ENCODE data around the gene DOCK2.

Gene DOCK2

DNA sequence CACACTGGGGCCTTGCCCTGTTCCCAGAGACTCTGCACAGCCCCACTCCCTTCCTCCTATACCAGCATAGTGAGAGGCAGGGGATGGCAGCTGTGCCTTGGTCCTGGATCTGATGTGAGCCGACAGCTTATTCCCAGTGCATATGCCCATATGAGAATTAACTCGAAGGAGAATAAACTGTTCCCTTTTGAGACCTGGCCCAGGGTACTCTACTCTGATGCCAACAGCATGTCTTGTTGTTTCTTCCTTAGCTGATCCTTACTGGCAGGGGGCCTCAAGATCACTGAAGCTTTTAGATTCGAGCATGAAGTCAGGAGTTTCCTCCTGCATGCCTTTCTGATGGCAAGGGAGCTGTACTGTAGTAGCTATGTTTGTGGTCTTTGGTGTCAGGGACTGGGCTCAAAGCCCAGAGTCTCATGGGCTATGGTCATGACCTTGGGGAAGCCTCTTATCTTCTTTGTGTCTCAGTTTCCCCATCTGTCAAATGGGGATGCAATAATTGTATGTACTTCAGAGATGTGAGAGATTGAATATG, 57.1 kb downstream of the DOCK2 start:
- DNase-seq (ENCODE audit: low read depth), result no peak

DNA sequence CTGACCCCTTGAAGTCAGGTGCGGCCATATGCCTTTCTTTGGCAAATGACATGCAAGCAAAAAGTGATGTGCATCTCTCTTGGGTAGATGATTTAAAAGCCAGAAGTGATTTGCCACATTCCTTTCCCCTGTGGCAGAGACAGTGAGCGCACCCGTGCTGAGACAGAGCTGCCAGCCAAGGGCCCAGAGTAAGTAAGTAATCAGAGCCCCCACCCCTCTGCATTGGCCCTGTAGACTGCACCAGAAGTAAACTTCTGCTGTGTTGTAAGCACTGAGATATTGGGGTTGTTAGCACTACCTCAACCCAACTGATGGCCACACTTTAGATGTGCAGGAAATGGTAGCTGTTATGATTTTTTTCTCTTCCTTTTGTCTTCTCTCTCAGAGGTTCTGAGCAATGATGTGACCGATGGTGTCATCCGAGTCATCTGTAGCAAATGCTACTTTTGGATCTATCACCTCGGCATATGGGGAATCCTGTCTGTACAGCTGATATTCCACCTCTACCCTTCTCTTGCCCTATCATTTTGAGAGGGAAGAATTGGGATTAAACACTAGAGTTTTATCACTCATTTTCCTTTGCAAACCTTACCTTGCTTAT, 58.0 kb downstream of the DOCK2 start:
- DNase-seq (ENCODE audit: low read depth), result no peak

- no peak for DNase-seq (ENCODE audit: low read depth)
Observed at GRCh38 chr5:169695919-169696490, 58.9 kb downstream of the DOCK2 start.

GRCh38 chr5:169696621-169697510, 59.8 kb downstream of the DOCK2 start:
- DNase-seq (ENCODE audit: low read depth), result no peak

DNA sequence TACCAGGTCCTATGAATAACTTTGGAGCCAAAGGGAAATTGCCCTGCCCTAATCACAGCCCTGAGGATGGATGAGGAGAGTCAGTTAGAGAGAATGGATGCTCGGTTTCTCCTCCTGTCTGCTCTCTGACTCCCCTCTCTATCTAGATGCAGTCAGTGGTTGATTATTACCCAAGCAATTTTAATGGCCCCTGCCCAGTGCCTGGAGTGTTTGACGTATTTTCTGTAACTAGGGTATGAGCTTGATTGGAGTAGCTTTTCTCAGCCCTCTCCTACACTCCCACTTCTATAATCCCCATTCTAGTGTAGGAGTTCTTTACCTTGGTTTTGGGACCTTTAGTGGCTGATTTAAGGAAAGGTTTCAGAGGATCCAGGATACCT, 60.4 kb downstream of the DOCK2 start:
- DNase-seq (ENCODE audit: low read depth), result no peak

GRCh38 chr5:169697976-169698375, 60.9 kb downstream of the DOCK2 start:
- no peak for DNase-seq (ENCODE audit: low read depth)

- DNase-seq (ENCODE audit: low read depth), result no peak
Observed at GRCh38 chr5:169700611-169701010, 63.5 kb downstream of the DOCK2 start.

- DNase-seq (ENCODE audit: low read depth), result no peak
Observed at GRCh38 chr5:169701910-169702451, 64.9 kb downstream of the DOCK2 start.

DNA sequence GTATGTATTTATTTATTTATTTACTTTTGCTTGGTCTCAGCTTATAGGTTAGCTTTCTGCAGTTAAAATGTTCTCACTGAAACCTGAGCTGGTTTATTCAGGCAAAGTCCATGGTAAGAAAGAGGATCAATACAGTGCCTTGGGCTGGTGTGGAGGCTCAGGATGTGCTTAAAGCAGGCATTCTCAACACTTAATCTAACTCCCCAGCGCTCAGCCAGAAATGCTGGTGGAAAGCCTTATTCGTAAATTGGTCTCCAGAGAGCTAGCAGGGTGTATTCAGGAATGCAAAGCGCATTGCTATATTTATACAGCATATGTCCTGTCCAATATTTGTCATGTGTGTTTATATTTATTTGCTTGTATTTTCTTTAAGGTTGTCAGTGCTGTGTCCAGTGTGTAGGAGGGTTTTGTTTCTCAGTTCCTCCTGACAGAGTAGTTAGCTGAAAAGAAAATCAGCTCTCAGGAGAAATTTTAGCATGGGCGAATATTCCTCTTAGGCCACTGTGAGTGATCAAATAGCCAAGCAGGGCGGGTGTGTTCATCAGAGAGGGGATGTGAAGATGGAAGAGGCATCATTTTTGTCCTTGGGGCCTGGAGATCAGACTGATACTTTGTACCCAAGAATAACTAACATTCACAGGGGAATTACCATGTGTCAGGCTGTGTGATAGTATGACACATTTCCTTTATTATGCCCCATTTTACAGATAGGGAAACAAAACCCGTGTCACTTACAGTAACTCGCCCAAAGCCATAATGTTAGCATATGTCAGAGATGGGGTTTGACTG, 65.8 kb downstream of the DOCK2 start:
- no peak for DNase-seq (ENCODE audit: low read depth)

GRCh38 chr5:169703813-169704212, 66.7 kb downstream of the DOCK2 start:
- no peak for DNase-seq (ENCODE audit: low read depth)

DNA sequence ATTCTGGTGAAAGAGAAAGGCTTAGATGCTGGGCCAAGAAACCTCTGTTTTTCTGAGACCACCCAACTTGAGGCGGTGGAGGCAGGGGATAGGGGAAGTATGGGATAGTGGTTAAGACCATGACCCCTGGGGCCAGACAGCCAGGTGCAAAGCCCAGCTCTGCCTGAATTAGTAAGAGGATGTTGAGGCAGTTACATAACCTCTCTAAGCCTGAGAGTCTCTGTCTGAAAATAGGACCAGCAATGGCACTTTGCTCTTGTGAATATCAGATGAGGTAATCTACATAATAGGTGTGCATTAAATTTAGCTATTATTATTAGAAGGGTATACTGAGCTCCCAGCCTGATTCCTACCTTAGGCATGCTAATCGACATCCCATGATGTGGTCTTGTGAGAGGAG, 68.2 kb downstream of the DOCK2 start:
- DNase-seq (ENCODE audit: low read depth), result no peak

GRCh38 chr5:169706071-169706470, 69.0 kb downstream of the DOCK2 start:
- DNase-seq (ENCODE audit: low read depth), result no peak

DNA sequence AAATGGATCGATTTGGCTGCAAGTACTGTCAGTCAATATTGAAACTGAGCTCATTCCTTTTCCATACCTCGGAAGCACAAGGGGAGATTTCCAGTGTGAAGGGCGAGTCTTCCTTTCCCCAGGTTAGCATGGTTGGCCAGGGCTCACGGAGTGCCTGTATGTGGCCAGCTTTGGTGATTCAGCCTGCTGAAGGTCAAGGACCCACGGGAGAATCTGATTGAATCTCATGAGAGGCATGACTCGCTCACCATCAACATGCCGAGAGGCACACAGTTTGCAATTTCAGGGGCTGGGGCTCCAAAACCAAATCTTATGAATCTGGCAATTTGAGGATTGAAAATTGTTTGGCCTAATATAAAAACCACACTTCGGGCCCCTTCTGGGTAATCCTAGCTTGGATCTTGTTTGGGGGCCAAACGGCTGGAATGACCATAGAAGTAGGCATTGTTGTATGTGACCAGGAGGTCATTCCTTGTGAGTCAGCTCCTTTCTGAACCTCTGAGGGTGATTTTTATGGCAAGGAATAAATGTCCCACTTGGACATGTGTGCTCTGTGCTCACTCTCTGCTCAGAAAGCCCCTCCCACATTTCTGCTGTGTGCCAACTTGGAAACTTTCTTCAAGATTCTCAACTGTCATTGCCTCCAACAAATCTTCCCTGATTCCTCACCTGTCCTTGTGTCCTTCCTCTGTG, 69.8 kb downstream of the DOCK2 start:
- no peak for DNase-seq (ENCODE audit: low read depth)

DNA sequence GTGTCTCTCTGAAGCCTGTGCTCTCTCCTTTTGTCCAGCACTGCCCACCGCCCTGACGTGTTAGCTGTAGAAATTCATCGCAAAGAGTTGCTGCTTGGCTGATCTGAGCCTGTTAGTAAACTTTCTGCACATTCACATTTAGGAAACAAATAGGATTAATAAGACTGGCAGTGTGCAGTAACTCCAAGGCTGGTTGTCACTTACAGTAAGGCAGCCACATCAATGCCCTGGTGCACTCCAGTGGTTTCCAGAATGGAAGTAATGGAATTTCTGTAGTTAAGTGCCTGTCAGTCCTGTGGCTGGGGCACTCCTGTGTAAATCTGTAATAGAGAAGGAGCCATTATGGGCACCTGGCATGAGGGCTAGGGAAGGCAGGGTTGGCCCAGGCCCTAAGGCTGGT, 70.6 kb downstream of the DOCK2 start:
- DNase-seq (ENCODE audit: low read depth), result no peak

DNA sequence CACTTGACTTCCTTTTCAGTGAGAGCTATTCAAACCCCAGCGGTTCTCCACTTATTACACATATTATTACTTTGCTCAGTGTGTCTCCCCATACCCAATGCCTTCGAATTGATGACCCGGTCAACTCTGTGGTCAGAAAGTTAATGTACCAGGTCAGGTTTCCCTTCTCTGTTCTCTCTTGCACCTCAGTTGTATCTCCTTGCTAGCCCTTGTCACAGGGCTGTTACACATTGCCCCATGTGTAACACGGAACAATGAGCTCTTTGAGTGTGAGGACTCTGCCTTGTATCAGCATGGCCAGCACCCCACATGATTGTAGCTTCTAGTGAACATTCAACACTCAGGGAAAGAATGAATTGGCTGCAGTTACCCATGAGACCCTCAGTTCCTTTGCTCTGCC, 73.6 kb downstream of the DOCK2 start:
- DNase-seq (ENCODE audit: low read depth), result no peak

GRCh38 chr5:169711551-169712225, 74.6 kb downstream of the DOCK2 start:
- no peak for DNase-seq (ENCODE audit: low read depth)

- DNase-seq (ENCODE audit: low read depth), result no peak
Observed at GRCh38 chr5:169712428-169712827, 75.4 kb downstream of the DOCK2 start.

DNA sequence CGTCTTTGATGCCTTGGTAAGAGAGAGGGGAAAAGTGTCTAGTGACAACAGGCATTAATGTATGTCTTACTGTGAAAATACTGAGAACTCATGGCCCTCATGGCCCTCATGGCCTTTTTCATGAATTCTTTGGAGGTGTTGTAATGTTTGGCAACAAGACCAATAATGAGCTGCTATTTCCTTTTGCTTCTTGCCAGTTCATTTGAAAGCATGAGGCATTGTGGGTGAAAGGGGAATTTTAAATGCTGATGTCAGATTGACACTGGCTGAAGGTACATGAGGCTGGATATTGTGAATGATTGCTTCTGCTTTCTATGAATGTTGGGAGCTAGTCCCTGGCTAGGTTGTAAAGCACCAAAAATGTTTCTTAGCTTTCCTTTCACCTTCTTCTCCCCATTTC, 79.2 kb downstream of the DOCK2 start:
- no peak for DNase-seq (ENCODE audit: low read depth)

GRCh38 chr5:169717288-169717687, 80.2 kb downstream of the DOCK2 start:
- DNase-seq (ENCODE audit: low read depth), result no peak

GRCh38 chr5:169719360-169720314, 82.6 kb downstream of the DOCK2 start:
- DNase-seq (ENCODE audit: low read depth), result no peak

Data from stimulated activated CD8-positive, alpha-beta memory T cell treated with anti-CD3 and anti-CD28 coated beads, Interleukin-12 subunit alpha, Interleukin-12 subunit beta, amount 100 ng/mL, for 4 hours (primary cell).